ENCODE measurements around the gene PIK3C3. TPM values are rescaled to one million over a fixed set of nuclear protein-coding genes. Genes with fewer than 3 reads are reported as not detected.

PIK3C3 gene
- total and polyA plus RNA-seq, 12 donors: 24.4 to 87.6 (median 64.3) TPM

- WGBS, 4 donors: 37 to 45% (median 40%) methylated on average over 12 of the region's 12 CpGs
- Histone ChIP-seq H3K27me3 (no peaks in the 10 kb centered on the region), H3K4me1 (replicated peaks in 1 of 2) (no peaks in the 10 kb centered on the region), H3K4me3 (no peak overlapping the region), H3K36me3 (replicated peaks in 1 of 2) (no peaks in the 10 kb centered on the region), H3K9me3 (replicated peaks in 1 of 3) (no peaks in the 10 kb centered on the region), H3K27ac (no peak overlapping the region)
- intact Hi-C loops (cut with DNase I): no loop called here
- no peak for DNase-seq
- no peak for TF ChIP-seq POLR2A (IDR thresholded peaks at IDR 0.05)
- no peak for TF ChIP-seq CTCF (IDR thresholded peaks at IDR 0.05)
Measured at GRCh38 chr18:42131066-42131929, 176.3 kb downstream of the PIK3C3 start.

GRCh38 chr18:42131930-42132244, 176.9 kb downstream of the PIK3C3 start:
- intact Hi-C loops (cut with DNase I): no loop called here
- WGBS, 4 donors: 80 to 92% (median 88%) methylated on average over 2 of the region's 2 CpGs
- TF ChIP-seq POLR2A (IDR thresholded peaks at IDR 0.05) (no peak), CTCF (IDR thresholded peaks at IDR 0.05) (no peak)

More at GRCh38 chr18:42131930-42132244, 176.9 kb downstream of the PIK3C3 start:
- H3K4me1 ChIP-seq (replicated peaks in 1 of 2): no peaks in the 10 kb centered on the region
- H3K27me3 ChIP-seq: no peaks in the 10 kb centered on the region
- H3K9me3 ChIP-seq (replicated peaks in 1 of 3): no peaks in the 10 kb centered on the region
- no peak overlapping the region for H3K27ac ChIP-seq
- H3K4me3 ChIP-seq: no peak overlapping the region
- DNase-seq: no peak
- H3K36me3 ChIP-seq (replicated peaks in 1 of 2): no peaks in the 10 kb centered on the region

All from adrenal gland (tissue), 12 donors.